GM18505 (cell line): ENCODE results near the gene STYX.
"Not testable (repeated sequence)": the region's sequence is repeated elsewhere in the genome, so short reads cannot be mapped to it uniquely, and the experiment has no call there.

Experiments used
- ATAC-seq: cut with Tn5 transposase; IDR thresholded peaks from one replicate; pipeline ENCODE4 v1.9.1; 2021; ENCODE audit not compliant: unreplicated experiment
- POLR2A ChIP-seq: IDR thresholded peaks from 4 replicates; pipeline ENCODE4 v1.6.1; 2011; ENCODE audit warnings: borderline replicate concordance; ENCODE audit not compliant: insufficient read depth, insufficient read length; ENCODE audit errors: extremely low read depth

STYX gene

DNA sequence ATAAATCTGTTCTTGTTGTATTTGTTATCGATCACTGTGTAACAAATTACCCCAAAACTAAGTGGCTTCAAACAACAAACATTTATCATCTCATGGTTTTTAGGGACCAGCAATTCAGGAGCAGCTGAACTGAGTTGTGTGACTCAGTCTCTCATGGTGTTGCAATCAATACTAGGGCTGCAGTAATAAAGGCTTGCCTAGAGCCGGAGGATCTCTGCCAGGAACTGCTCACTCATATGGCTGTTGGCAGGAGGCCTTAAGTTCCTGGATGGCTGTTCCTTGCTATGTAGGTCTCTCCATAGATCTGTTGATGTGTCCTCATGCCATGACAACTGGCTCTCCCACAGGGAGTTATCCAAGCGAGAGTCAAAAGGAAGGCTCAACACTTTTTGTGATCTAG lies 26.7 kb upstream of the STYX start:
- TF ChIP-seq POLR2A: no peak
- ATAC-seq: no peak

DNA sequence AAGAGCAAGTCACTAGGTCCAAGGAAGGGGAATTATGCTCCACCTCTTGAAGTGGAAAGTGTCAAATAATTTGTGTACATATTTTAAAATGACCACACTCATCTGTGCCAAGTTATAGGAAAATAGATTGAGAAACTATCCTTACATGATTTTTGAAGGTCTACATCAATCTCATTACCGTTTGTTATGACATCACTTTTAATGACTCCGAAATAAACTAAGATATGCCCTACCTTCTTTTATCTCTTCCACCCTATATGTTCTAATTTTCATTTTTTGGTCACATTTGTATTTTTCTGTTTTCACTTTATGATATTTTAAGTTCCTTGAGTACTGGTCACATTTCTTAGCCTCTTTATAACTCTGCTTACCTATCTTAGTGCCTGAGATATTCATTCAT lies 26.3 kb upstream of the STYX start:
- no peak for TF ChIP-seq POLR2A
- no peak for ATAC-seq

DNA sequence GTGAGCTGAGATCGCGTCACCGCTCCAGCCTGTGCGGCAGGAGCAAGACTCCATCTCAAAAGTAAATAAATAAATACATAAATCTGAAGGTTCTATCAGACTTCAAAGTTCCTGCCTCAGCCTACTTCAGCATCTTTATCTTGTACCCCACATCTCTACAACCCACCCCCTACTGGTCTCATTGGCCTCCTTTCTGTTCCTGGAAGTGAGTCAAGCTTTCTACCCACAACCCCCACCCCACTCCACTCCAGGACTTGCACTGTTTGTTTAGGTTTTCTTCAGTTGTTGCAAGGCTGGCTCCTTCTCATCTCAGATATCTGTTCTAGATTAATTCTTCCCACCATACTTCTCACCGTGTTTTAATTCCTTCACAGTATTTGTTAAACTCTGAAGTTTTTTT lies 23.7 kb upstream of the STYX start:
- no peak for TF ChIP-seq POLR2A
- ATAC-seq: no peak

DNA sequence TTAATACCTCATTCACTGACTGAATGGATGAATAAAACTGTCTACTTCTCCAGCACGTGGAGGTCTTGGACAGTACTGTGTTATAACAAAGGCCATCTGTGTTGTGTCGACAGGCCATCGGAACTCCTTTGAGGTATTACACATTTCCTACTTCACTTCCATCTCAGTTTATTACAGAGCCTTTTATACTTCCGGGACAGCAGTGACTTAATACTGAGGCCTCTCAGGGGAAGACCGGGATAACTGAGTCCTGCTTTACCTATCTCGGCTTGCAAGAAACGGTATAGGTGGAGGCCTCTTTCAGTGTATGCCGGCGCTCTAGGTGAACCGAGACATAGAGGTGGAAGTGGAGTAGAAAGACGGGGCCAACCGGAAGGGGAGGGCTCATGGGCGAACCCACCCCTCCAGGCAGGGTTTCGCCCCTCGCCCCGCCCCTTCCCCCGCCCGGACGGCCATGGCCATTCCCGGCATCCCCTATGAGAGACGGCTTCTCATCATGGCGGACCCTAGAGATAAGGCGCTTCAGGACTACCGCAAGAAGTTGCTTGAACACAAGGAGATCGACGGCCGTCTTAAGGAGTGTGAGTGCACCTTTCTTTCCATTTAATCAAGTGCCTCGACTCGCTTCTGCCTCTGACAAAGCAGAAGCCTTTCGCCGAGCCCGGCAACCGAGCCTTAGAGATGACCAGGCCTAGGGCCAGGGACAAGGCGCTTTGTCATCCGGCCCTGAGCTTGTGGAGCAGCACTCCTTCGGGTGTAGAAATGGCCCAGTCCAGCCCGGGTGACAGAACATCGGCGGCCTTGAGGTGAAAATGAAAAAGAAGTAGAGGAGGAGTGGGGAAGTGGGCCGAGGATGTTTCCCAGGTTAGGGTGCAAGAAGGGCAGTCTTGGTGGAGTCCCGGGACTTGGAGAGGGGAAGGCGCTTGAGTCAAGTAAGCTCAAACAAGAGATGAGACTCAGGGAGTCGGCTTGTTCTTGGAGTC lies 23.0 kb upstream of the STYX start, which contains the start of gene PSMC6:
Gene PSMC6, plus strand, starts transcription at position 477 of the 983 bp plus-strand sequence. Its CDS starts 20 bp downstream, at position 497.
- TF ChIP-seq POLR2A: peak; percentile 88
- ATAC-seq: peak; percentile 97

DNA sequence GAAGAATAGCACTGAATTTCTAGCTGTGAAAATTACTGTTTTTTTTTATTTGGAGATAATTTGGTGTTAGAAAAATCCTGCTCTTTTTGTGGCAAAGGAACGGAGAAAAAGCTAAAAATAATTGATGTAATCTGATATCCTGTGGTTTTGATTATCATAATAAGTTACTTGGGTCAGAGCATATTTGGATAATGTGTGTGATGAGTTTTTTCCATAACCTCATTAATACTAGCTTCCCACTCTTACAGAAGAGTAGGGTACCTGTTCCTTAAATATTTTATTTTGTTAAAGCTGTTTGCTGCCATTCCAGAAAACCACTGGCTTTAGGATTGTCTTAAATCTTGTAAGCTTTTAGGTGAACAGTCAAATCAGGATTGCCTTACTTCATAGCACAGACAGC lies 18.3 kb upstream of the STYX start:
- TF ChIP-seq POLR2A: no peak

DNA sequence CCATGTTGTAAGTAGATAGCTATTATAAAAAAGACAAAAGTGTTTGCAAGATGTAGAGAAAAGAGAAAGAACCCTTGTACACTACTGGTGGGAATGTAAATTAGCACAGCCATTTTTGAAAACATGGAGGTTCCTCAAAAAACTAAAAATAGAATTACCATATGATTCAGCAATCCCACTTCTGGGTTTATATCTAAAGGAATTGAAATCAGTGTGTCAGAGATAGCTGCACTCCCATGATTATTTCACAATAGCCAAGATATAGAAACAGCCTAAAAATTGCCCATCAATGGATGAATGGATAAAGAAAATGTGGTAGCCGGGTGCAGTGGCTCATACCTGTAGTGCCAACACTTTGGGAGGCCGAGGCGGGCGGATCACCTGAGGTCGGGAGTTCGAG lies 13.8 kb upstream of the STYX start:
- TF ChIP-seq POLR2A: no peak
- no peak for ATAC-seq

More for the DNA sequence above, 18.3 kb upstream of the STYX start:
- ATAC-seq: no peak

DNA sequence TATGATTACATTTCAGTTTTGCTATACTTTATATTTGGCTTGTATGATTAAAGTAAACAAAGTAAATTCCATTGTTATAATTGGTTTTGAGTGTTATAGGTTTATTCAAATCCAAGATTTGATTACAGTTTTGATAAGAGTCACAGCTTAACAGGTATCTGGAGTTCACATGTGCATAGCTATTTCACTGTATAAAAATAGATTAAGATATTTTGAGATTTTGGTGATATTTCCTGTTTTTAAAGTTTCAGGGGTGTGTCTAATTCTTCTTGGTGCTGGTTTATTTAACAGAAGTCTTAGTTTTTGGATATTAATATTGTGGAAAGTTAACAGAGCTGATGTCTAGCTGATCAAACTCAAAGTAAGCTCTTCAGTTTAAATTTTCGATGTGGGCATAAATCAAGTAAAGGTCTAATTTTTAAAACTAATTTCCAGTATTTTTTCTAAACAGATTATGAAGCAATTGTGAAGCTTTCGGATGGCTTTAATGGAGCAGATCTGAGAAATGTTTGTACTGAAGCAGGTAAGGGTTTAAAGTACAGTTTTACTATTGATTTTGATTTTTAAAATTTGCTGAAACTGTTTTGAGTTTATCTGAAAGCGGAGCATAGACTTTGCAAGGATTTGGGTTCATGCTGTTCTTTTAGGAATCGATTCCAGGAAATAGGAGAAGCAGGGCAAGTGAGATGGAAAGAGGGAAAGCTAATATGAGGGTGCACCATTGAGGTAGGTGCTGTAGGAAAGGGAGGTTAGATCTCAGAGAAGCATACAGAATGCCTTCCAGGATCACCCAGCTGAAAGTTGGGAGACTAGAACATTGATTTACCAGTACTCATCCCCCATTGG lies 6.2 kb upstream of the STYX start:
- TF ChIP-seq POLR2A: no peak
- ATAC-seq: no peak

DNA sequence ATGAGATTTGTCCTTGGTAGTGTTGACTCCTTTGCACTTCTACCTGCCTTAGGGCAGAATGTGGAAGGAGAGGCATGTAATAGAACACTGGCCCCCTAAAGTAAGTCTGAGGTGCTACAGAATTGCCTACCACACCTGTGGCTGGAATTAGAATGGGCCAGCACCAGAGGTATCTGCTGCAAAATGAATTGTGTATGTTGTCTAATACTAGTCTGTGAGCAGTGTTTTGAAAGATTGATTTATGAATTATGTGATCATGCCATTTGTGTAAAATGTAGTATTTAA lies 5.7 kb upstream of the STYX start:
- TF ChIP-seq POLR2A: no peak
- ATAC-seq: no peak

DNA sequence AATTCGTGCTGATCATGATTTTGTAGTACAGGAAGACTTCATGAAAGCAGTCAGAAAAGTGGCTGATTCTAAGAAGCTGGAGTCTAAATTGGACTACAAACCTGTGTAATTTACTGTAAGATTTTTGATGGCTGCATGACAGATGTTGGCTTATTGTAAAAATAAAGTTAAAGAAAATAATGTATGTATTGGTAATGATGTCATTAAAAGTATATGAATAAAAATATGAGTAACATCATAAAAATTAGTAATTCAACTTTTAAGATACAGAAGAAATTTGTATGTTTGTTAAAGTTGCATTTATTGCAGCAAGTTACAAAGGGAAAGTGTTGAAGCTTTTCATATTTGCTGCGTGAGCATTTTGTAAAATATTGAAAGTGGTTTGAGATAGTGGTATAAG lies 2.5 kb upstream of the STYX start:
- ATAC-seq: not testable (repeated sequence)

DNA sequence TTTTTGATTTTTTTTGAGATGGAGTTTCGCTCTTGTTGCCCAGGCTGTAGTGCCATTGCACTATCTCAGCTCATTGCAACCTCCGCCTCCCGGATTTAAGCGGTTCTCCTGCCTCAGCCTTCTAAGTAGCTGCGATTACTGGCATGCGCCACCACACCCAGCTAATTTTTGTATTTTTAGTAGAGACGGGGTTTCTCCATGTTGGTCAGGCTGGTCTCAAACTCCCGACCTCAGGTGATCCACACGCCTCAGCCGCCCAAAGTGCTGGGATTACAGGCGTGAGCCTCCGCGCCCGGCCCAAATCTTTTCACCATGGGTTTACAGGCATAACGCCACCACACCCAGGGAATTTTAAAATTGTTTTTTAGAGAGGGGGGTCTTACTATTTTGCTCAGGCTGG lies 931 bp upstream of the STYX start:
- ATAC-seq: not testable (repeated sequence)

DNA sequence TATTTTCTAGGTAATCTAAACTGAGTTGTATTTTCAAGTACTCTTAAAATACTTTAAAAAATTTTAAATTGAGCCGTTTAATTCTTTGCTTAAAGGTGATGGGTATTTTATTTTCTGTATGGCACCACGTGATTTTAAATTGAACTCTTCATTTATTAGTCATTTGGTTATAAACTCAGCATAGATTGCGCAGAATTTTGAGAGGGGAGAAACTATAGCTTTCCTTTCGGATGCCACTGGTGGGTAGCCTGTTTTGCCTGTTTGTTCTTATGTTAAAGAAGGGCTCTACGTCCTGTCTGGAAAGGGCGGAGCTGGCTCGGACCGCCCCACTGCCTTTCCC lies 411 bp upstream of the STYX start:
- no peak for TF ChIP-seq POLR2A
- no peak for ATAC-seq

DNA sequence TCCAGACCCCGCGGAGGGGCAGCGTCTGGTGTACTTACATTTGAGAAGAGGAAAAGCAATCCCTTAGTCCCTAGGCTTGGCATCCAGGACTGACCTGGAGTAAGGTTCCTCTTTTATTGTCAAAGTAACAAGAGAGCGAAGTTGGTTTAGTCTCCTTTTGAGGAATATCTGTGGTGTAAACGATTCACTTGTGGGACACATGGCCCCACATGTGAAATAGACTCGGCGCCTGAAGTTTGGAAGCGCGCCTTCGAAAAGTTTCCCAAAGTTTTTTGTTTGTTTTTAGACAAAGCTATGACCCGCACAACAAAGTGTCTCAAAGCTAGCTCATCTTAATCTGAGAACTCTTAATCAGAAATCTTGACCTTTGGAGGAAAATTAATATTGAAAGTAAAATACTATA lies 744 bp downstream of the STYX start:
- TF ChIP-seq POLR2A: no peak
- ATAC-seq: no peak

DNA sequence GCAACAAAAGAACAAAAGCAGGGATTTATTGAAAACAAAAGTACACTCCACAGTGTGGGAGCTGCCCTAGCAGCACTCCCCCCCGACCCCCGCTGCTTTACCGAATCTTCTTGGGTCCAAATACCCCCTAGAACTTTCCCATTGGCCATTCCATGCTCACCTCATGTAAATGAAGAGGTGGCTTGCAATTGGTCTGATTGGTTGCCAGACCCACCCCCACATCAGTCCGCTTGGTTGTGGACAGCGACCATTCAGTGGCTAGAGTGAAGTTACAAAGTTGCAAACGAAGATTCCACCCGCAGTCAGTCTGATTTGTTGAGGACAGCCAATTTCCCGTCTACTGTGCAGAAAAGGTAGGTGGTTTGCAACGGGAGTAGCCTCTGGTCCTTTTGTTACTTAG lies 3.9 kb downstream of the STYX start:
- no peak for ATAC-seq
- TF ChIP-seq POLR2A: no peak

DNA sequence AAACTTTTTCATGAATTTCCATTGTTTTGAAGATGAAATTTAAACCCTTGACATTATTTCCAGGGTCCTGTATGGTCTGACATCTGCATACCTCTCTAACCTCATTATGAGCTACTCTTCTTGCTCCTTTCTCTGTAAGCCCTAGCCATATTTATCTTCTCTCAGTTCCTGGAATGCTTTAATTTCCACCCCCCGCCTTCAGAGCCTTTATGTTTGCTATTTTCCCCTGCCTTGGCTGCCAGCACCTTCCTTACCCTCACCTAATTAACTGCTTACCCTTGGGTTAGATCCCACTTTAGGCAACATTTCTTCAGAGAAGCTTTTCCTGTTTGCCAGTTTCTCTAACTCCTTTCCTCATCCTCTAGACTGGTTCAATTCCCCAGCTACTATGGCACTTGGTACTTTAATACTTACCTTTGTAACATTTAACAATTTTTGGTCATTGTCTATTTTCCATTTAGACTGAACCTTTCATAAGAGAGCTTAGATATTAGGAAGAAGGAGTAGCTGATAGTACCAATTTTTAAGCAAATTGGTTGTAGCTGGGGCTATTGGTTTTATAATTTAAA lies 6.0 kb downstream of the STYX start:
- TF ChIP-seq POLR2A: no peak
- ATAC-seq: no peak
